NCI-H2107 treated with DMSO at 0.1 percent for 48 hours (cell line): ENCODE results near the gene ZNF311.
"Not testable (repeated sequence)": the region's sequence is repeated elsewhere in the genome, so short reads cannot be mapped to it uniquely, and the experiment has no call there.

Experiments
- DNase-seq: peaks from one replicate; lab custom pipeline; 2025; ENCODE audit not compliant: unreplicated experiment; lab: John Stamatoyannopoulos, UW

The ZNF311 gene

DNA sequence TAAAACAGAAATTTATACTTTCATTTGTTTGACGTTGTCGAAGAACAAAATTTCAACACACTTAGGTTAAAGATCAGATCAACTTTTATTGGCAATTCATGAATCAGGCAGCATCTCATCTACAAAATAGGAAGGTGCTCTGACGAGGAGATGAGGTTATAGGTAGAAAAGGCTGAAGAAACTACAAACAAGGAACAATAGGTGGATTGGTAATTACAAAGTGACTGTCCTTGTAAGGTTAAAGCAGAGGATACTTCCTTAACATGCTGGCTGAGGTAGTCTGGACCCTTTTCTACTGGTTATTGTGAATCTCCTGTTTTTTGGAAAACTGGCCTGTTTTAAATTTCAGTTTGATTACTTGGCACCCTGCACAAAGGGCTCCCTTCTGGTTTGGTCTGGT is 48.8 kb downstream of the ZNF311 start:
- no peak for DNase-seq

DNA sequence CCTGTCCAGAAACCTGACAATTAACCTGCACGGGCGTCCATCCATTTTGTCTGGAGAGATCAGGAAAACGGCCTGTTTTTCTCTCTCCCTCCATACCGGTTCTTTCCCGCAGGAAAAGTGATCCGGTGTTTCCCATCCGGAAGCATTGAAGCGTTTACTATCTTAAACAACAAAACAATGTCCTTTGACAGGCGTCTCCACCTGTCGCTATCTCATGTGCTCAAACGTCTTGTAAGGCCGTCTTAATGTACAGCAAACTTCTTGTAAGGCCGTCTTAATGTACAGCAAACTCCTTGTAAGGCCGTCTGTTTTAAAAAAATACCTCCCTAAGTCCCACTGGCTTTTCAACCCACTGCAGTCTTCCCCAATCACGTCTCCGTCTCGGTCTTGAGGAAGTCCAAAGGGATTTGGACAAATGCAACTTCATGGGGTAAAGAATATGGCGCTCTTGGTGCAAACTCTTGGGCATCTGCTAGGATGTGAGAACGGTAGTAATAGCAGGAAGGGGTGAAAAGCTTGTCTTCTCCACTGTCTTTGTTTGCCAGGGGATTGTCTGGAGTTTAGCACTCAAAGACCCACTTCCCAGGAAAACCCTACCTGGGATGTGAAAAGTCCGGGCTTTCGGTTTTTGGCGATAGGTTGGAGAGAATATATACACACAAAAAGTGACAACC is 51.4 kb downstream of the ZNF311 start:
- no peak for DNase-seq

- DNase-seq = no peak
Observed at GRCh38 chr6:28953039-28953584, 52.0 kb downstream of the ZNF311 start.

DNA sequence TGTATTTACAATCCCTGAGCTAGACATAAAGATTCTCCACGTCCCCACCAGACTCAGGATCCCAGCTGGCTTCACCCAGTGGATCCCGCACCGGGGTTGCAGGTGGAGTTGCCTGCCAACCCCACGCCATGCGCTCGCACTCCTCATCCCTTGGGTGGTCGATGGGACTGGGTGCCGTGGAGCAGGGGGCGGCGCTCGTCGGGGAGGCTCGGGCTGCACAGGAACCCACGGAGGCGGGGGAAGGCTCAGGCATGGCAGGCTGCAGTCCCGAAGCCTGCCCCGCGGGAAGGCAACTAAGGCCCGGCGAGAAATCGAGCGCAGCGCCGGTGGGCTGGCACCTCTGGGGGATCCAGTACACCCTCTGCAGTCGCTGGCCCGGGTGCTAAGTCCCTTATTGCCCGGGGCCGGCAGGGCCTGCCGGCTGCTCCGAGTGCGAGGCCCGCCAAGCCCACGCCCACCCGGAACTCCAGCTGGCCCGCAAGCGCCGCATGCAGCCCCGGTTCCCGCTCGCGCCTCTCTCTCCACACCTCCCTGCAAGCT is 55.4 kb downstream of the ZNF311 start:
- DNase-seq = not testable (repeated sequence)

DNA sequence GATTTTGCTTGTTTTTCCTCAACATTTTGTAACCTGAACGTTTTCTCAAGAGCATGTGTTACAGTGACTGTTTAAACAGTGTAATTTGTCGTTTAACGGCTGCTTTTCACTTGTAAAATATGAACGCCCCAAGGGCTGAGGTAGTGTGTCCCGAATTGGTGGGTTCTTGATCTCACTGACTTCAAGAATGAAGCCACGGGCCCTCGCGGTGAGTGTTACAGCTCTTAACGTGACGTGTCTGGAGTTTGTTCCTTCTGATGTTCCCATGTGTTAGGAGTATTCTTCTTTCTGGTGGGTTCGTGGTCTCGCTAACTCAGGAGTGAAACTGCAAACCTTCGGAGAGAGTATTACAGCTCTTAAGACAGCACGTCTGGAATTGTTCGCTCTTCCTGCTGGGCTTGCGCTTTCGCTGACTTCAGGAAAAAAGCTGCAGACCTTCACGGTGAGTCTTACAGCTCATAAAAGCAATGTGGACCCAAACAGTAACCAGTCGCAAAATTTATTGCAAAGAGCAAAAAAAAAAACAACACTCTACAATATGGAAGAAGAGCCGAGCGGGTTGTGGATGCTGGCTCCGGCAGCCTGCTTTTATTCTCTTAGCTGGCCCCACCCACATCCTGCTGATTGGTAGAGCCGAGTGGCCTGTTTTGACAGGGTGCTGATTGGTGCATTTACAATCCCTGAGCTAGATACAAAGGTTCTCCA is 56.2 kb downstream of the ZNF311 start:
- no peak for DNase-seq

GRCh38 chr6:28947831-28948270 is 57.3 kb downstream of the ZNF311 start:
- DNase-seq = no peak

- DNase-seq = no peak
Observed at GRCh38 chr6:28947067-28947765, 57.9 kb downstream of the ZNF311 start.

DNA sequence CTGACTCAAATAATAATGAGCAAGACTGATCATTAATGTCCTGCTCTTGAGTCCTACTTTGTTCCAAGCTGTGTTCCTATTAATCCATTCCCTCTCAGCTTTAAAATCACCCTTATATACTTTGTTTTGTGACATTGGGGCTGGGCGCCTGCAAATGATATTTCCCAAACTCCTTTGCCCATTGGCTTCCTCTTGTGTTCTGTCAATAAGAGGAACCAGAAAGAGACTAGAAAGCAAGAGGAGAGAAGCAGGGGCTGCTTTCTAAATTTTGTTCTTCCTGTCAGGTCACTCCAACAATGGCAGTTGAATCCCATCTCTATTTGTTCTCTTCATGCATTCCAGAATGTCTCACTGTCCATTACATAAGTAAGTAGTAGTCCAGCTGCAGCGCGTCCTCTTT is 59.8 kb downstream of the ZNF311 start:
- no peak for DNase-seq
